ENCODE results near the gene KLK15.

DNA sequence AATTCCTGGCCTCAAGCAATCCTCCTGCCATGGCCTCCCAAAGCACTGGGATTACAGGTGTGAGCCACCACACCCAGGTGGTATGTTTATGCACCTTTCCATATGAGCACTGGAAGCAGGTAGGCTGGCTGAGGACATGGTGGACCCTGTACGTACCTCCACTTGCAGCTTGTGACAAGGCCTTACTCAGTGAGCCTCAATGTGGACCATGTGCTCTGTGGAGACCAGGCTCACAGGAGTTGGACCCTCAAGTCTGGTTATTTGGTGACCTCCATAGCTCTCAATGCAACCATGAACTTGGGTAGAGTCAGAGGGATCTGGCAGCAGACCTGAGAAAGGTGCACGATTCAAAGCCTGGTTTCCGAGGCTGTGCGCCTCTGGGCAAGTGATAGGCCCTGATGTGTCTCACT is 37.7 kb downstream of the KLK15 start:
- TF ChIP-seq, protein P1, sequence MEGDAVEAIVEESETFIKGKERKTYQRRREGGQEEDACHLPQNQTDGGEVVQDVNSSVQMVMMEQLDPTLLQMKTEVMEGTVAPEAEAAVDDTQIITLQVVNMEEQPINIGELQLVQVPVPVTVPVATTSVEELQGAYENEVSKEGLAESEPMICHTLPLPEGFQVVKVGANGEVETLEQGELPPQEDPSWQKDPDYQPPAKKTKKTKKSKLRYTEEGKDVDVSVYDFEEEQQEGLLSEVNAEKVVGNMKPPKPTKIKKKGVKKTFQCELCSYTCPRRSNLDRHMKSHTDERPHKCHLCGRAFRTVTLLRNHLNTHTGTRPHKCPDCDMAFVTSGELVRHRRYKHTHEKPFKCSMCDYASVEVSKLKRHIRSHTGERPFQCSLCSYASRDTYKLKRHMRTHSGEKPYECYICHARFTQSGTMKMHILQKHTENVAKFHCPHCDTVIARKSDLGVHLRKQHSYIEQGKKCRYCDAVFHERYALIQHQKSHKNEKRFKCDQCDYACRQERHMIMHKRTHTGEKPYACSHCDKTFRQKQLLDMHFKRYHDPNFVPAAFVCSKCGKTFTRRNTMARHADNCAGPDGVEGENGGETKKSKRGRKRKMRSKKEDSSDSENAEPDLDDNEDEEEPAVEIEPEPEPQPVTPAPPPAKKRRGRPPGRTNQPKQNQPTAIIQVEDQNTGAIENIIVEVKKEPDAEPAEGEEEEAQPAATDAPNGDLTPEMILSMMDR (IDR thresholded peaks at IDR 0.05) = no peak
- TF ChIP-seq POLR2A (IDR thresholded peaks at IDR 0.05) (no peak), EP300 (IDR thresholded peaks at IDR 0.05) (no peak)

Measured in tibial nerve (tissue), 4 donors.